Measurements from ENCODE around the gene TTC16.
"Not testable (repeated sequence)": the region's sequence is repeated elsewhere in the genome, so short reads cannot be mapped to it uniquely, and the experiment has no call there.

Gene TTC16

GRCh38 chr9:127744398-127745110, 28.7 kb downstream of the TTC16 start:
- no peak for DNase-seq

- DNase-seq, result no peak
Observed at GRCh38 chr9:127746959-127747569, 31.2 kb downstream of the TTC16 start.

GRCh38 chr9:127749090-127749787, 33.4 kb downstream of the TTC16 start:
- DNase-seq, result no peak

- no peak for DNase-seq
Observed at GRCh38 chr9:127751269-127752054, 35.6 kb downstream of the TTC16 start.

GRCh38 chr9:127753148-127753547, 37.3 kb downstream of the TTC16 start:
- no peak for DNase-seq

- no peak for DNase-seq
Observed at GRCh38 chr9:127753622-127754021, 37.7 kb downstream of the TTC16 start.

- no peak for DNase-seq
Observed at GRCh38 chr9:127754099-127755060, 38.5 kb downstream of the TTC16 start.

GRCh38 chr9:127755061-127756060, 39.5 kb downstream of the TTC16 start:
- DNase-seq, result no peak

GRCh38 chr9:127756233-127756632, 40.4 kb downstream of the TTC16 start:
- DNase-seq, result no peak

- not testable (repeated sequence) for DNase-seq
Observed at GRCh38 chr9:127756776-127757175, 40.9 kb downstream of the TTC16 start.

- DNase-seq, result no peak
Observed at GRCh38 chr9:127758843-127759242, 43.0 kb downstream of the TTC16 start.

- no peak for DNase-seq
Observed at GRCh38 chr9:127761061-127761460, 45.2 kb downstream of the TTC16 start.

GRCh38 chr9:127761491-127761956, 45.6 kb downstream of the TTC16 start:
- no peak for DNase-seq

GRCh38 chr9:127762111-127762676, 46.3 kb downstream of the TTC16 start:
- DNase-seq, result no peak

GRCh38 chr9:127763918-127764384, 48.1 kb downstream of the TTC16 start:
- DNase-seq, result peak; percentile 74

- no peak for DNase-seq
Observed at GRCh38 chr9:127765418-127765817, 49.5 kb downstream of the TTC16 start.

GRCh38 chr9:127767410-127767809, 51.5 kb downstream of the TTC16 start:
- no peak for DNase-seq

- no peak for DNase-seq
Observed at GRCh38 chr9:127767909-127768331, 52.0 kb downstream of the TTC16 start.

GRCh38 chr9:127768698-127769097, 52.8 kb downstream of the TTC16 start:
- no peak for DNase-seq

- no peak for DNase-seq
Observed at GRCh38 chr9:127769101-127769500, 53.2 kb downstream of the TTC16 start.
